Measurements from ENCODE around the gene KRTAP10-7. TPM values are rescaled to one million over a fixed set of nuclear protein-coding genes. Genes with fewer than 3 reads are reported as not detected.
A peak's percentile ranks its signal among the peaks of the same experiment; 100 is the strongest.

Gene KRTAP10-7
- total and polyA plus RNA-seq, 9 of the 15 experiments (the other 6 are each of a cell fraction or from before 2014, with no cell fraction given), result not detected

GRCh38 chr21:44582055-44582454 is 18.3 kb upstream of the KRTAP10-7 start (continued):
- TF ChIP-seq ZBTB1 (CRISPR knock-in tag; IDR thresholded peaks at IDR 0.05; ENCODE audit: borderline replicate concordance, low read depth) (no peak), ATF3 (IDR thresholded peaks at IDR 0.05) (peak; percentile 98), ATF3 (CRISPR knock-in tag; conservative IDR thresholded peaks at IDR 0.05) (no peak), MTF1 (CRISPR knock-in tag; IDR thresholded peaks at IDR 0.05; ENCODE audit: borderline replicate concordance) (no peak), PBX2 (CRISPR knock-in tag; IDR thresholded peaks at IDR 0.05; ENCODE audit: low read depth) (no peak), PBX2 (tag; conservative IDR thresholded peaks at IDR 0.05; ENCODE audit: low read depth) (peak; percentile 86), HOXB6 (CRISPR knock-in tag; IDR thresholded peaks at IDR 0.05; ENCODE audit: borderline replicate concordance) (peak; percentile 78; the same call in 1 of the 2 replicates), CTBP1 (IDR thresholded peaks at IDR 0.05; ENCODE audit: borderline replicate concordance) (peak; percentile 77; the same call in 1 of the 2 replicates), CBX5 (IDR thresholded peaks at IDR 0.05; ENCODE audit: borderline replicate concordance, low read depth) (no peak), TEAD1 (CRISPR knock-in tag; IDR thresholded peaks at IDR 0.05) (no peak), NR0B1 (IDR thresholded peaks at IDR 0.05; ENCODE audit: partially characterized antibody) (no peak), FOSL1 (tag; conservative IDR thresholded peaks at IDR 0.05) (peak; percentile 86), ZFP1 (CRISPR knock-in tag; IDR thresholded peaks at IDR 0.05) (no peak), CBX3 (IDR thresholded peaks at IDR 0.05; ENCODE audit: borderline replicate concordance in 1 of 2, low read length in 2 of 2) (no peak), BACH1 (tag; IDR thresholded peaks at IDR 0.05) (no peak), ELF2 (CRISPR knock-in tag; IDR thresholded peaks at IDR 0.05) (no peak), HNRNPL (IDR thresholded peaks at IDR 0.05; ENCODE audit: low read depth, low read length) (no peak), SIN3A (IDR thresholded peaks at IDR 0.05; ENCODE audit: borderline replicate concordance in 2 of 2, control insufficient read depth in 1 of 2, low read depth in 2 of 2, low read length in 2 of 2) (no peak), IRF9 (tag; IDR thresholded peaks at IDR 0.05) (no peak), ZBTB12 (CRISPR knock-in tag; IDR thresholded peaks at IDR 0.05) (peak; percentile 52; the same call in 1 of the 2 replicates), TEAD4 (IDR thresholded peaks at IDR 0.05; ENCODE audit: low read length) (no peak), TEAD4 (CRISPR knock-in tag; IDR thresholded peaks at IDR 0.05; ENCODE audit: borderline replicate concordance) (no peak), GATA2 (CRISPR knock-in tag; IDR thresholded peaks at IDR 0.05) (peak; percentile 46)
